ENCODE measurements around the gene GSPT1.

GRCh38 chr16:11851294-11852091, 64.3 kb downstream of the GSPT1 start, which contains the start of gene RSL1D1:
- TF ChIP-seq CTCF (conservative IDR thresholded peaks at IDR 0.05; ENCODE audit: low read length) (no peak), EZH2phosphoT487 (IDR thresholded peaks at IDR 0.05; ENCODE audit: borderline replicate concordance) (no peak)
